GM21515 (cell line): Measurements from ENCODE around the gene PDCD6IP.
"Not testable (repeated sequence)": the region's sequence is repeated elsewhere in the genome, so short reads cannot be mapped to it uniquely, and the experiment has no call there.

Experiments
- ATAC-seq: cut with Tn5 transposase; IDR thresholded peaks from one replicate; pipeline ENCODE4 v1.9.1; 2021; ENCODE audit not compliant: unreplicated experiment

Gene PDCD6IP

GRCh38 chr3:33792167-33792892 is 6.1 kb upstream of the PDCD6IP start:
- ATAC-seq = no peak

- ATAC-seq = no peak
Observed at GRCh38 chr3:33795131-33795530, 3.3 kb upstream of the PDCD6IP start.

- ATAC-seq = no peak
Observed at GRCh38 chr3:33795856-33796536, 2.4 kb upstream of the PDCD6IP start.

GRCh38 chr3:33798113-33798417 is 365 bp upstream of the PDCD6IP start:
- peak; percentile 52 for ATAC-seq

GRCh38 chr3:33799202-33799551 is 747 bp downstream of the PDCD6IP start:
- no peak for ATAC-seq

- no peak for ATAC-seq
Observed at GRCh38 chr3:33803252-33803651, 4.8 kb downstream of the PDCD6IP start.

GRCh38 chr3:33803894-33804526 is 5.6 kb downstream of the PDCD6IP start:
- no peak for ATAC-seq

GRCh38 chr3:33807191-33807590 is 8.8 kb downstream of the PDCD6IP start:
- ATAC-seq = no peak

GRCh38 chr3:33808559-33808958 is 10.1 kb downstream of the PDCD6IP start:
- ATAC-seq = no peak

- no peak for ATAC-seq
Observed at GRCh38 chr3:33810545-33810944, 12.1 kb downstream of the PDCD6IP start.

- ATAC-seq = no peak
Observed at GRCh38 chr3:33821989-33822388, 23.6 kb downstream of the PDCD6IP start.

GRCh38 chr3:33823821-33824220 is 25.4 kb downstream of the PDCD6IP start:
- ATAC-seq = no peak

GRCh38 chr3:33825111-33825510 is 26.7 kb downstream of the PDCD6IP start:
- no peak for ATAC-seq

- no peak for ATAC-seq
Observed at GRCh38 chr3:33826206-33826605, 27.8 kb downstream of the PDCD6IP start.

GRCh38 chr3:33826688-33827087 is 28.3 kb downstream of the PDCD6IP start:
- no peak for ATAC-seq

GRCh38 chr3:33829720-33830119 is 31.3 kb downstream of the PDCD6IP start:
- no peak for ATAC-seq

- no peak for ATAC-seq
Observed at GRCh38 chr3:33831053-33831452, 32.6 kb downstream of the PDCD6IP start.

GRCh38 chr3:33833408-33834095 is 35.1 kb downstream of the PDCD6IP start:
- ATAC-seq = peak; percentile 44

GRCh38 chr3:33834096-33834453 is 35.6 kb downstream of the PDCD6IP start:
- ATAC-seq = peak; percentile 43

- not testable (repeated sequence) for ATAC-seq
Observed at GRCh38 chr3:33837182-33837581, 38.8 kb downstream of the PDCD6IP start.

- no peak for ATAC-seq
Observed at GRCh38 chr3:33839283-33839682, 40.9 kb downstream of the PDCD6IP start.

GRCh38 chr3:33840179-33840578 is 41.7 kb downstream of the PDCD6IP start:
- no peak for ATAC-seq
